RPMI8226 (cell line): ENCODE measurements around the gene CELF5.
"Not testable (repeated sequence)": the region's sequence is repeated elsewhere in the genome, so short reads cannot be mapped to it uniquely, and the experiment has no call there.

Experiments used
- DNase-seq: peaks from one replicate; pipeline ENCODE4 v3.0.0-alpha.2; 2015

Gene CELF5

GRCh38 chr19:3275583-3276340 lies 51.3 kb downstream of the CELF5 start:
- DNase-seq = peak; percentile 93

- peak; percentile 82 for DNase-seq
These were observed 51.9 kb downstream of the CELF5 start for GRCh38 chr19:3276341-3276799.

GRCh38 chr19:3277649-3278048 lies 53.2 kb downstream of the CELF5 start:
- DNase-seq = no peak

- no peak for DNase-seq
These were observed 53.8 kb downstream of the CELF5 start for GRCh38 chr19:3278294-3278693.

GRCh38 chr19:3278749-3279148 lies 54.3 kb downstream of the CELF5 start:
- no peak for DNase-seq

GRCh38 chr19:3279306-3279705 lies 54.8 kb downstream of the CELF5 start:
- DNase-seq = no peak

GRCh38 chr19:3281026-3281425 lies 56.6 kb downstream of the CELF5 start:
- no peak for DNase-seq

GRCh38 chr19:3282155-3282554 lies 57.7 kb downstream of the CELF5 start:
- no peak for DNase-seq

- DNase-seq = no peak
These were observed 58.1 kb downstream of the CELF5 start for GRCh38 chr19:3282564-3282963.

GRCh38 chr19:3283246-3283751 lies 58.8 kb downstream of the CELF5 start:
- no peak for DNase-seq

- DNase-seq = no peak
These were observed 59.6 kb downstream of the CELF5 start for GRCh38 chr19:3283886-3284657.

- DNase-seq = peak; percentile 86
These were observed 60.5 kb downstream of the CELF5 start for GRCh38 chr19:3284759-3285646.

GRCh38 chr19:3285647-3286176 lies 61.3 kb downstream of the CELF5 start:
- no peak for DNase-seq

- no peak for DNase-seq
These were observed 63.4 kb downstream of the CELF5 start for GRCh38 chr19:3287814-3288213.

GRCh38 chr19:3288437-3288836 lies 64.0 kb downstream of the CELF5 start:
- DNase-seq = not testable (repeated sequence)

- peak; percentile 36 for DNase-seq
These were observed 65.6 kb downstream of the CELF5 start for GRCh38 chr19:3289971-3290569.

- not testable (repeated sequence) for DNase-seq
These were observed 66.4 kb downstream of the CELF5 start for GRCh38 chr19:3290858-3291257.

- DNase-seq = no peak
These were observed 67.2 kb downstream of the CELF5 start for GRCh38 chr19:3291644-3292043.

- DNase-seq = no peak
These were observed 68.6 kb downstream of the CELF5 start for GRCh38 chr19:3292958-3293529.

- DNase-seq = no peak
These were observed 69.1 kb downstream of the CELF5 start for GRCh38 chr19:3293560-3293959.

- no peak for DNase-seq
These were observed 69.8 kb downstream of the CELF5 start for GRCh38 chr19:3294080-3294850.
